HG02678 (cell line): Measurements from ENCODE around the gene BEND6.
"Not testable (repeated sequence)": the region's sequence is repeated elsewhere in the genome, so short reads cannot be mapped to it uniquely, and the experiment has no call there.

Experiments used
- ATAC-seq: cut with Tn5 transposase; IDR thresholded peaks from one replicate; pipeline ENCODE4 v1.9.1; 2021; ENCODE audit warnings: mild to moderate bottlenecking, moderate library complexity; ENCODE audit not compliant: unreplicated experiment

BEND6 gene

GRCh38 chr6:57026001-57026400 lies 71.1 kb downstream of the BEND6 start:
- no peak for ATAC-seq

DNA sequence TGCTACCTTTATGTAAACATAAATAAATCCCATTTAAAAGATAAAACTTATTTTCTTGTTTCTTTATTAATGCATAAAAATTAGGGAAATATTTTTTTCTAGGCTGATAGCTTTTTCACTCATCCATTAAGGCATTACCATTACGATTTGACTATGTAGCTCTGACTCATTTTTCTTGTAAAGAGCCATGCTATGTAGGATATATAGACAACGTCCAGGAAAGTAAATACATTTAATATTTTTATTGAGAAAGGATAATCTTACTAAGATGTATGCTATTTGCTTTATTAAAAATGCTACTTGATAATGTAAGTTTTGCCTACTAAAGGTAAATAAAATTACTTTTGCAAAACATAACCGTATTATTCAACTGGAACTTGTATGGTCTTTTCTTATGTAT lies 72.4 kb downstream of the BEND6 start:
- ATAC-seq: no peak

DNA sequence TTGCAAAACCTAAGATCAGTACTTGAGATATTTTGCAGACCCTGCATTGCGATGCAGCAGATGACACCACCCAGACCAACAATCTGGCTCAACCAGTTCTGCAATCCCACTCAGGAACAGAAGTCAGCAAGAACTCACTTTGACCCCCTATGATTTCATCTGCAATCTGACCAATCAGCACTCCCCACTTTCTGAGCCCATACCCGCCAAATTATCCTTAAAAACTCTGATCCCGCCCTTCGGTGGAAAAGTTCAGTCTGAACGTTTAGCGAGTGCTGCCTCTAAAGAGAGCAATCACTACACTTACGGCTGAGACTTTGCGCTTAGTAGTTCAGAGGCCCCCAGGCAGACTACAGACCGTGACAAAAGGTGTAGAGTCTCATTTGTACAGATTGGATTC lies 74.3 kb downstream of the BEND6 start:
- no peak for ATAC-seq

DNA sequence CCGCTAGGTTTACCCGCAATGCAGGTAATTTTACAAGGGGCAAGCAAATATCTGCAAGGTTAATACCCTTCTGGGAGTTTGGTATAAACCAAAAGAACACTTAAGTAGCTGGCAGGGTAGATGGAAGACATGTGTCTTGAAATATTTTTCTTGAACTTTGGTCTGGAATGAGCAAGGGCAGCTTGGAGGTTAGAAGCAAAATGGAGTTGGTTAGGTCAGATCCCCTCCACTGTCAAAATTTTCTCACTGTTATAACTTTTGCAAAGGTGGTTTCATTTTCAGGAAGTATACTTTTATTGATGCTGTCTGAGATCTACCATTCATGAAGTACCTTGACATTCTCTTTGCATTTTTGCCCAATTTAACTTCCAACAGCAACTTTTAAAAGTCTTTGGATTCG lies 78.3 kb downstream of the BEND6 start:
- ATAC-seq: no peak

DNA sequence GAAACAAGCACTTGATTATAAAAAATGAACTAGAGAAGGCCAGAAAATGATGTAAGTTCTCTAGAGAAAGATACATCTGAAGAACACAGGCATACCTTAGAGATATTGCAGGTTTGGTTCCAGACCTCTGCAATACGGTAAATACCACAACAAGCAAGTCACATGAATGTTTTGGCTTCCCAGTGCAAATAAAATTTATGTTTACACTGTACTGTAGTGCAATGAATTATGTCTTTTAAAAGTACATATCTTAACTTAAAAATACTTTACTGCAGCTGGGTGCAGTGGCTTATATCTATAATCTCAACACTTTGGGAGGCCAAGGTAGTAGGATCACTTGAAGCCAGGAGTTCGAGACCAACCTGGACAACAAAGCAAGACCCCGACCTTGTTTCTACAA lies 80.6 kb downstream of the BEND6 start:
- no peak for ATAC-seq

DNA sequence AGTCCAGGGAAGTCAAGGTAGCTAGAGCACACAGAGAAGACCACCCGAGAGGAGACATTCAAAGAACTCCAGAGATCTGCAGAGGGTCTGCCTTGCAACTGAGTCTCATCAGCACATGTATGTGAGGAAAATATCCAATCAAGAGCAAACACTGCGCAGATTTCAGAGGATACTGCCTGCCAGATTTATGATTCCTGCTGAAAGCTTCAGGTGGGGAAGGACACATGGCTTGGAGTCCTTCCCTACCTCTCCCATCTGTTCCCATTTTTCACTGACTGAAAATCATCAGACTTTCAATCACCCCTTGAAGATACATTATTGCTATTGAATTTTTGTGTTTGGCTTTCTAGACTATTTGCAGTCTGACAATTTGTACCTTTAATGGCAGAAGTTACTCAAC lies 84.0 kb downstream of the BEND6 start:
- ATAC-seq: no peak

- no peak for ATAC-seq
Observed at GRCh38 chr6:57040011-57040410, 85.1 kb downstream of the BEND6 start.

GRCh38 chr6:57044061-57044460 lies 89.2 kb downstream of the BEND6 start:
- ATAC-seq: not testable (repeated sequence)

DNA sequence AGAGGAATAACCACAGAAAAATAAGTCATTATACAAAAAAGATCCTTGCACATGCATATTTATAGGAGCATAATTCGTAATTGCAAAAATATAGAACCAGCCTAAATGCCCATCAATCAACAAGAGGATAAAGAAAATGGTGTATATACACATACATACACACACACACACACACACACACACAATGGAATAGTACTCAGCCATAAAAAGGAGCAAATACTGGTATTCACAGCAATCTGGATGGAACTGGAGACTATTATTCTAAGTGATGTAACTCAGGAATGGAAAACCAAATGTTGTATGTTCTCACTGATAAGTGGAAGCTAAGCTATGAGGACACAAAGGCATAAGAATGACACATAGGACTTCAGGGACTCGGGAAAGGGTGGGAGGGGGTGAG lies 89.7 kb downstream of the BEND6 start:
- ATAC-seq: no peak

DNA sequence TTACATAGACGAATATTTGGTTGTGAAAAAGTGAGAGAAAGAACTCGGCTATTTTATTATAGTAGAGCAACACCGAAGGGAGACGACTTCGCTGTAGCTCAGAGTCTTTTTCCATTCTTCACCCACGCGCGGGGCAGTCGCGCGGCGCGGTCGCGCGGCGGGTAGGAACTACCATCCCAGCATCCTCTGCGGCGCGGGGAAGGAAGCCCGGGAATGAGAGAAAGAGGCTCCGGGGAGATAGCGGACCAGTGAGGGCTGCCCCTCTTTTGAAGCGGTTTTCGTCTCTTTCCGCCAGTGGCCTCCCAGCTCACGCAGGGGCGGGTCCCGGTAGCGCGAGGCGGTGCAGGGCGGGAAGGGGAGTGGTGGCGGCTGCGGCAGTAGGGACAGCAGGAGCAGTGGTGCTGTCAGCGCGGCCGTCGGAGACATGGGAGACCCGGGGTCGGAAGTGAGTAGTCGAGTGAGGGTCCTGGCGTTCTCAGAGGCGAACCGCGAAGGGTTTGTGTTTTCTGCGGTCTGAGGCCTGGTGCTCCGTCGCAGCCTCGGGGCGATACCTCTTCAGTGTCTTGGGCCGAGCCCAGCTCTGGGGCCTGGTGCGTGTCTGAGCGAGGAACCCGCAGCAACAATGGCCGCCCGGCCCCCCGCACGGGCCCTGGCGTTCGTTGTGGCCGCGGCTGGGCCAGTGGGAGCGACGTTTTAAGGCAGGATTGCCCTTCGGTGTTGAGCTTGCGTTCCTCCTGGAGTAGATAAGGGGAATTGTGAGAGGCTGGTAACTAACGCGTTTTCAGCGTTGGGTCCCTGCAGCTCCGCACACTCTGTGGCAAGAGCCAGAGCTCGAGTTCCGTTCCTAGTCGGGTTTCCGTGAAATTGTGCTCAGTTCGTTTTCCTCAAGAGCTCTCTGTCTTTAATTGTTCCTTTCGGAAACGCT lies 91.7 kb downstream of the BEND6 start, which contains the start of gene KIAA1586:
Gene KIAA1586, plus strand, starts transcription at position 362 of the 925 bp plus-strand sequence. Its CDS starts 63 bp downstream, at position 425.
- peak; percentile 97 for ATAC-seq

- ATAC-seq: peak; percentile 20
Observed at GRCh38 chr6:57047257-57047585, 92.3 kb downstream of the BEND6 start.

DNA sequence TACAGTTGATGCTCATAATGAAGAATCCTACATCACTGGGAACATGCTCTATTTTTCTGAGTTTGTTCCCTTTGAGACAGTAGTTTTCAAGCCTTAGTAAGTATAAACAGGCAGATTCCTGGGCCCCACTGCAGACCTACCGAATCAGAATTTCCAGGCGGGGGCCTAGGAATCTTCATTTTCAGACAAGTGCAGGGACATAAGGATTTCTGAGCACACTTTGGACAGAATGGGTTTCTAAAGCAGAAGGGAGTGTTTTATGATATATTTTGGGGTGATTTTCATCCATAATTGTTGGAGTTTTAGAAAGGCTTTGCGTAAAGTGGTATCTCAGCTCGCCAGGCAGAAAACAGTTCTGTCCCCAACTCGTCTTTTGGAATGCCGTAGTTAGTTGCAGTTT lies 93.0 kb downstream of the BEND6 start:
- ATAC-seq: not testable (repeated sequence)

GRCh38 chr6:57048577-57048976 lies 93.7 kb downstream of the BEND6 start:
- no peak for ATAC-seq

DNA sequence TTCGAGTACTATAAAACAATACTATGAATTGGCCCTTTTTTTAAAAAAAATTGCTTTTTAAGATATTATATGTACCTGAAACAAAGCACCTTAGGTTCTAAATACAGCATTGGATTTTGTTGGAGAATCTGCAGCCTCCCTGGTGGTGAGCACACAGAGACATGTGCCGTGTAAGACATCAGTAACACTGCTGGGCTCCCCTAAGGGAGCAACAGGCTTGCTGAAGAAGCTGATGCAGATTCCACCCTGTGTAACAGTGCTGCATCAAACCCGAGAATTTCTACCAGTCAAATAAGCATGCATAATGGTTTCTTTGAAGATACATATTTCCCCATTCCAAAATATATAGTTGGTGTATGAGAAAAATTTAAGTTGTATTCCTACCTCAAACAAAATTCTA lies 108.9 kb downstream of the BEND6 start:
- ATAC-seq: no peak

DNA sequence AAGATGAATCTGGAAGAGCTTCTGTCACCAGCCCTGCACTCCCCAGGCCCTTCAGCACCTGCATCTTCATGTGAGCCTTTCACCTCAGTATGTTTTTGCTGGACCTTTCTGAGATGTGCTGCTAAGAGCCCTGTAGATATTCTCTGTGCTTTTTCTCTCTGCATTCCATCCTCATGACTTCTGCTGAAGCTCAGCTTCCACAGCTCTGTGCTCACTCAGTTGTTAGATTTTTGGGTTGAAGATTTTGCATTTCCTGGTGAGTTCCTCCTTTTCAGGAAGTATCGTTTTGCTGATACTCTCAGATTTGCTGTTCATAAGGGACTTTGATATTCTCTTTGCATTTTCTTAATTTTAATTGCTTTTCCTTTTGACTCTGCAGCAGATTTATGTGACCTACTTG lies 109.9 kb downstream of the BEND6 start:
- no peak for ATAC-seq

DNA sequence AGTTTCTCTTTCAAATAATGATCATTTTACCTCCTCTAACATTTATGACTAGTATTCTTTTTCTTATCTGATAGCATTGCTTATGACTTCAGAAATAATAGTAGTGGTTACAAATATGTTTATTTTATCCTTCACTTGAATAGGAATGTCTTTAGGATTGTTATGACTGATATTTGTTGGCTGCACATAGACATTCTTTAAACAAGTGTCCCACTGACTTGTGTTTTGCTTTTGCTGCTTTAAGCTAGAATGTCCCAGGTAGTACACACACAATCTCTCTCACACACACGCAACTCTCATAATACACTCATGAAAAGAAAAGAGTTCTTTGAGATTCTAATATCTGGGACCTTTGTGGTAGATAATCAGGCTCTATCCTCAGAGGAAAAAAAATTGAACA lies 113.2 kb downstream of the BEND6 start:
- ATAC-seq: no peak

DNA sequence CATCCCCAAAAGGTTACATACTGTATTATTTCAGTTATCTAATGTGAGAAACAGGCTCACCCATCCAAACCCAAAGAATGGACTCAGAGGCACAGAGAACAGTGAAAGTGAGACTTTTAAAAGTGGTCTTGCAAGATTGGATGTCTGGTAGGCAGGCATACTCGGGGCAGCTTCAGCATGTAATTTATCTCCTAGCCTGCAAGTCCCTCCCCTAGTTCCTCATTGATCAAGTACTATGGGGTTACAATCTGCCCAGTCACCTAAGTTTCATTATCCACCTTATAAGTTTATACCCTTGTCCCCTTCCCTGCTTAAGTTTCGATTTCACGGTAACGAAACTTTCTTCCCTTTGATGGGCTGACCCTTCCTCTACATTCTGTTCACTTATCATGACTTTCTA lies 114.3 kb downstream of the BEND6 start:
- ATAC-seq: no peak

DNA sequence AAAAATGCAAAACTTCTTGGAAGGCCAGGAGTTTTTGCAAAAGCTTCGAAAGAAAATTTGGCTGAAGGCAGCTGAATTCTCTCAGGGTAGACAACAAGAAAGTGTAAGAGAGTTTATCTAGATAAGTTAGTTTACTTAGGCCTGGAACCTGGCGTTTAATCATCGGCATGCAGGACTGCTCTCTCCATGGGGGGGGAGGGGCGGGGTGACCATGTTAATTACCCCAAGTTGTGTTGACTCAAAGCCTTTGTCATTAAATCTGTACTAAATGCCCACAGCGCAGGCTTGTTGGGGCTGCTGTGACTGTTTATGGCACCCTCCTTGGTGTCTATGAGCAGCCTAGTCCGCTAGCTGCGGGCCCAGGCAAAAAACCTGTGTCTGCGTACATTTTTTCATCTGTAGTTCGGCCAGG lies 115.0 kb downstream of the BEND6 start:
- ATAC-seq: no peak

GRCh38 chr6:57072108-57072507 lies 117.2 kb downstream of the BEND6 start:
- ATAC-seq: no peak

DNA sequence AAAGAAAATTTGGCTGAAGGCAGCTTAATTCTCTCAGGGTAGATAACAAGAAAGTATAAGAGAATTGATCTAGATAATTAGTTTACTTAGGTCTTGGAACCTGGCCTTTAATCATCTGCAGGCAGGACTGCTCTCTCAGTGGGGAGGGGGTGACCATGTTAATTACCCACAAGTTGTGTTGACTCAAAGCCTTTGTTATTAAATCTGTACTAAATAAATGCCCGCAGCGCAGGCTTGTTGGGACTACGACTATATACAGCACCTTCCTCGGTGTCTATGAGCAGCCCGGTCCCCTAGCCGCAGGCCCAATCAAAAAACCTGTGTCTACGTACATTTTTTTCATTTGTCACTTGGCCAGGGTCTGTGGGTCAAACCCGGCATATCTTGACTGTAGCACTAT lies 119.5 kb downstream of the BEND6 start:
- no peak for ATAC-seq

DNA sequence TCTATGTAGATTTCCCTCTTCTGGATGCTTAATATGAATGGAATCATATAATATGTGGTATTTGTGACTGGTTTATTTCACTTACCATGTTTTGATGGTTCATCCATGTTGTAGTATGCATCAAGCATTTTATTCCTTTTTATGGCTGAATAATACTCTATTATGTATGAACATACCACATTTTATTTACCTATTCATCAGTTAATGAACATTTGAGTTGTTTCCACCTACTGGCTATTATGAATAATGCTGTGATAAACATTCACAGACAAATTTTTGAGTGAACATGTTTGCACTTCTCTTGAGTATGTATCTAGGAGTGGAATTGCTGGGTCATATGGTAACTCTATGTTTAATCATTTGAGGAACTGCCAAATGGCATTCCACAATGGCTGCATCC lies 120.2 kb downstream of the BEND6 start:
- no peak for ATAC-seq
